Liver (tissue), 9 donors: ENCODE results near the gene AAK1. TPM values are rescaled to one million over a fixed set of nuclear protein-coding genes. Genes with fewer than 3 reads are reported as not detected.

Experiments
- DNase-seq: peaks from one replicate; pipeline ENCODE4 v3.0.0-alpha.2; 2017; ENCODE audit warnings: low spot score
- H3K27ac ChIP-seq, 2 donors: one replicate each; pipeline ENCODE4 v1.7.0; 2013; ENCODE audit warnings: inconsistent platforms in 2 of 2, low read length in 2 of 2, control low read depth in 1 of 2, low read depth in 1 of 2, mild to moderate bottlenecking in 1 of 2
- H3K27me3 ChIP-seq, 4 donors: one replicate each; pipeline versions ENCODE4 v1.6.1 to v1.7.0; 2013; ENCODE audit warnings: low read length in 3 of 4, inconsistent platforms in 1 of 4, mild to moderate bottlenecking in 1 of 4, moderate library complexity in 1 of 4; ENCODE audit not compliant: control insufficient read depth in 4 of 4, insufficient read depth in 4 of 4
- H3K36me3 ChIP-seq, 4 donors: one replicate each; pipeline versions ENCODE4 v1.6.1 to v1.7.0; 2013; ENCODE audit warnings: low read length in 3 of 4, mild to moderate bottlenecking in 3 of 4, low read depth in 1 of 4, moderate library complexity in 1 of 4; ENCODE audit not compliant: control insufficient read depth in 4 of 4, insufficient read depth in 3 of 4
- H3K4me1 ChIP-seq, 4 donors: one replicate each; pipeline versions ENCODE4 v1.6.1 to v1.7.0; 2013; ENCODE audit warnings: low read length in 3 of 4, mild to moderate bottlenecking in 3 of 4, moderate library complexity in 1 of 4; ENCODE audit not compliant: control insufficient read depth in 4 of 4, insufficient read depth in 4 of 4
- H3K4me3 ChIP-seq, 3 donors: one replicate each; pipeline versions ENCODE4 v1.6.1 to v1.7.0; 2013; ENCODE audit warnings: low read length in 3 of 3, control low read depth in 1 of 3, low read depth in 1 of 3, mild to moderate bottlenecking in 1 of 3
- H3K9ac ChIP-seq, 2 donors: one replicate each; pipeline ENCODE4 v1.7.0; 2013; ENCODE audit warnings: low read length in 2 of 2, mild to moderate bottlenecking in 2 of 2, moderate library complexity in 2 of 2, control low read depth in 1 of 2, low read depth in 1 of 2
- H3K9me3 ChIP-seq, 4 donors: one replicate each; pipeline versions ENCODE4 v1.6.1 to v1.7.0; 2013; ENCODE audit warnings: low read length in 3 of 4; ENCODE audit not compliant: control insufficient read depth in 4 of 4
- CTCF ChIP-seq: fragments of 150-350 bp; IDR thresholded peaks from 2 replicates; pipeline ENCODE4 v1.5.1; 2017; ENCODE audit warnings: improper control_type of control experiment, low read depth, low read length; ENCODE audit not compliant: missing input control
- FOXA1 ChIP-seq: IDR thresholded peaks from 2 replicates; pipeline ENCODE4 v1.6.1; 2016; ENCODE audit warnings: antibody characterized with exemption
- FOXA2 ChIP-seq: IDR thresholded peaks from 2 replicates; pipeline ENCODE4 v1.6.1; 2016; ENCODE audit warnings: antibody characterized with exemption
- HNF4A ChIP-seq, 2 donors: conservative IDR thresholded peaks; 2 replicates each; pipeline ENCODE4 v1.6.1; 2016; ENCODE audit warnings: antibody characterized with exemption in 2 of 2, mild to moderate bottlenecking in 2 of 2
- HNF4G ChIP-seq: IDR thresholded peaks from 2 replicates; pipeline ENCODE4 v1.6.1; 2016; ENCODE audit warnings: antibody characterized with exemption
- JUND ChIP-seq, 2 donors: IDR thresholded peaks; 2 replicates each; pipeline ENCODE4 v1.6.1; 2016; ENCODE audit warnings: antibody characterized with exemption in 2 of 2
- MAX ChIP-seq: IDR thresholded peaks from 2 replicates; pipeline ENCODE4 v1.6.1; 2016; ENCODE audit warnings: antibody characterized with exemption
- REST ChIP-seq: IDR thresholded peaks from 2 replicates; pipeline ENCODE4 v1.6.1; 2016; ENCODE audit warnings: antibody characterized with exemption, mild to moderate bottlenecking
- RXRA ChIP-seq, 2 donors: IDR thresholded peaks; 2 replicates each; pipeline ENCODE4 v1.6.1; 2017 to 2018; ENCODE audit warnings: antibody characterized with exemption in 2 of 2, mild to moderate bottlenecking in 1 of 2
- SP1 ChIP-seq: IDR thresholded peaks from 2 replicates; pipeline ENCODE4 v1.6.1; 2018; ENCODE audit warnings: antibody characterized with exemption, mild to moderate bottlenecking
- TAF1 ChIP-seq: conservative IDR thresholded peaks from 2 replicates; pipeline ENCODE4 v1.6.1; 2016; ENCODE audit warnings: antibody characterized with exemption, mild to moderate bottlenecking
- YY1 ChIP-seq: IDR thresholded peaks from 2 replicates; pipeline ENCODE4 v1.6.1; 2016; ENCODE audit warnings: antibody characterized with exemption, mild to moderate bottlenecking
- ZBTB33 ChIP-seq: IDR thresholded peaks from 2 replicates; pipeline ENCODE4 v1.6.1; 2016; ENCODE audit warnings: antibody characterized with exemption
- WGBS: extraction: QIAGEN DNeasy Blood & Tissue Kit; methylation state at CpG from one replicate; pipeline ENCODE4 v1.1.7; 2013; 5-methylcytosine and 5-hydroxymethylcytosine counted together
- polyA plus RNA-seq, 2 donors: library from polyadenylated mRNA; stranded (reverse) in 1 of 2; unstranded in 1 of 2; fragments of 200-250 nt in 1 of 2; fragments of >200 nt in 1 of 2; fragmentation: Nextera tagmentation in 1 of 2; extraction: Ambion mirVana in 1 of 2; gene quantifications; one replicate each; pipeline versions ENCODE4 v1.2.1 to v1.2.3, GENCODE V29; 2013 to 2015
- total RNA-seq, 2 donors: library from RNA; depleted of rRNA; stranded (reverse); fragments of >200 nt; gene quantifications; one replicate each; pipeline ENCODE4 v1.2.3, GENCODE V29; 2014
- donor health status: healthy.
- donor health status: healthy.
- donor health status: healthy.
- donor health status: healthy.
- donor health status: healthy.

The AAK1 gene
- total and polyA plus RNA-seq, 4 donors: 3.9 to 14.3 (median 11.3) TPM

GRCh38 chr2:69619725-69620124, 23.8 kb downstream of the AAK1 start:
- no peaks in the 10 kb centered on the region for H3K36me3 ChIP-seq
- no peaks in the 10 kb centered on the region for H3K27me3 ChIP-seq
- no peak for DNase-seq
- H3K27ac ChIP-seq: no peak overlapping the region
- TF ChIP-seq CTCF (no peak), FOXA2 (no peak), SP1 (no peak), FOXA1 (no peak), YY1 (no peak), REST (no peak), HNF4A (conservative IDR thresholded peaks at IDR 0.05) (no peak)
- no peak overlapping the region for H3K4me3 ChIP-seq
- 70% methylated on average over 3 of the region's 3 CpGs for WGBS
- no peaks in the 10 kb centered on the region for H3K9me3 ChIP-seq
- H3K4me1 ChIP-seq: peaks cover 0 to 5% (median 4%) of the 10 kb centered on the region in 4 donors
- H3K9ac ChIP-seq: no peak overlapping the region

- Histone ChIP-seq H3K9ac (no peak overlapping the region), H3K36me3 (no peaks in the 10 kb centered on the region), H3K4me3 (no peak overlapping the region), H3K27me3 (no peaks in the 10 kb centered on the region), H3K9me3 (no peaks in the 10 kb centered on the region), H3K4me1 (peaks cover 0 to 5% (median 4%) of the 10 kb centered on the region in 4 donors), H3K27ac (no peak overlapping the region)
- TF ChIP-seq RXRA (IDR thresholded peaks at IDR 0.05): no peak
- no peak for TF ChIP-seq TAF1
- no peak for TF ChIP-seq HNF4G
- no peak for TF ChIP-seq MAX
- no peak for TF ChIP-seq FOXA2
- TF ChIP-seq SP1: no peak
- TF ChIP-seq ZBTB33: no peak
- TF ChIP-seq JUND (IDR thresholded peaks at IDR 0.05): no peak
- DNase-seq: no peak
- 83% methylated on average over 5 of the region's 5 CpGs for WGBS
These were observed 25.2 kb downstream of the AAK1 start for GRCh38 chr2:69618362-69618761.
